HEK293 (cell line): Measurements from ENCODE around the gene NCEH1.
A peak's percentile ranks its signal among the peaks of the same experiment; 100 is the strongest.

Source experiments
- CTCF ChIA-PET: fragments of 350-600 bp; formaldehyde crosslinking; extraction: SDS; loops from one replicate; lab custom pipeline; 2021; ENCODE audit warnings: antibody characterized with exemption; lab: Yijun Ruan, JAX
- POLR2A ChIA-PET: fragments of 300-600 bp; formaldehyde crosslinking; extraction: SDS; loops from one replicate; lab custom pipeline; 2020; ENCODE audit warnings: antibody characterized with exemption, inconsistent platforms; lab: Yijun Ruan, JAX
- H3K27ac ChIP-seq: fragments of 200-500 bp; sonication (Bioruptor generic); 2 replicates; pipeline ENCODE4 v1.5.1; 2014; ENCODE audit warnings: low read depth, low read length, control low read depth, inconsistent platforms; ENCODE audit errors: extremely low read depth
- H3K36me3 ChIP-seq, 2 experiments: fragments of 200-500 bp in 1 of 2; sonication (Bioruptor generic) in 1 of 2; 1 replicate in 1 of 2; 2 replicates in 1 of 2; pipeline ENCODE4 v1.5.1; 2014 to 2017; ENCODE audit warnings: inconsistent platforms in 2 of 2, low read length in 2 of 2; ENCODE audit not compliant: control insufficient read depth in 2 of 2, insufficient read depth in 1 of 2
- H3K4me1 ChIP-seq: fragments of 200-500 bp; sonication (Bioruptor generic); 2 replicates; pipeline ENCODE4 v1.5.1; 2014; ENCODE audit warnings: mild to moderate bottlenecking, low read length, inconsistent platforms; ENCODE audit not compliant: control insufficient read depth, insufficient read depth
- H3K4me3 ChIP-seq: 2 replicates; pipeline ENCODE4 v1.5.1; 2011; ENCODE audit warnings: low read depth, mild to moderate bottlenecking, control low read depth, low read length, moderate library complexity
- H3K9me3 ChIP-seq: fragments of 200-500 bp; sonication (Bioruptor generic); 2 replicates; pipeline ENCODE4 v1.5.1; 2014; ENCODE audit warnings: low read depth, low read length, inconsistent platforms; ENCODE audit not compliant: control insufficient read depth, insufficient read depth
- SETDB1 ChIP-seq: IDR thresholded peaks from one replicate; pipeline ENCODE4 v1.6.1; 2017; ENCODE audit warnings: mild to moderate bottlenecking, low read length, moderate library complexity, mixed read lengths; ENCODE audit not compliant: insufficient read length
- ZBTB8A ChIP-seq: fragments of 450-650 bp; formaldehyde crosslinking; IDR thresholded peaks from 2 replicates; pipeline ENCODE4 v1.5.1; 2016; ENCODE audit warnings: missing biosample characterization, missing genetic modification characterization
- ZNF521 ChIP-seq: fragments of 450-650 bp; formaldehyde crosslinking; IDR thresholded peaks from 2 replicates; pipeline ENCODE4 v1.5.1; 2017; ENCODE audit warnings: missing biosample characterization, mild to moderate bottlenecking, missing genetic modification characterization
- ZNF654 ChIP-seq: fragments of 450-650 bp; formaldehyde crosslinking; IDR thresholded peaks from 2 replicates; pipeline ENCODE4 v1.5.1; 2016; ENCODE audit warnings: low read depth, missing biosample characterization, missing genetic modification characterization
- ZNF707 ChIP-seq: fragments of 450-650 bp; formaldehyde crosslinking; IDR thresholded peaks from 2 replicates; pipeline ENCODE4 v1.5.1; 2016; ENCODE audit warnings: missing biosample characterization, missing genetic modification characterization
- TF ChIP-seq, protein P1 (sequence below): fragments of 450-650 bp; formaldehyde crosslinking; conservative IDR thresholded peaks from 2 replicates; pipeline ENCODE4 v1.5.1; 2016; ENCODE audit warnings: low read depth, missing biosample characterization, missing genetic modification characterization
- TF ChIP-seq, protein P2 (sequence below): fragments of 450-650 bp; formaldehyde crosslinking; IDR thresholded peaks from 2 replicates; pipeline ENCODE4 v1.5.1; 2016; ENCODE audit warnings: missing biosample characterization, missing genetic modification characterization
- TF ChIP-seq, protein P3 (sequence below): fragments of 450-650 bp; formaldehyde crosslinking; IDR thresholded peaks from 2 replicates; pipeline ENCODE4 v1.5.1; 2016; ENCODE audit warnings: missing biosample characterization, missing genetic modification characterization, borderline replicate concordance
- TF ChIP-seq, protein P4 (sequence below): fragments of 450-650 bp; formaldehyde crosslinking; IDR thresholded peaks from 2 replicates; pipeline ENCODE4 v1.5.1; 2016; ENCODE audit warnings: missing biosample characterization, missing genetic modification characterization, borderline replicate concordance

NCEH1 gene

DNA sequence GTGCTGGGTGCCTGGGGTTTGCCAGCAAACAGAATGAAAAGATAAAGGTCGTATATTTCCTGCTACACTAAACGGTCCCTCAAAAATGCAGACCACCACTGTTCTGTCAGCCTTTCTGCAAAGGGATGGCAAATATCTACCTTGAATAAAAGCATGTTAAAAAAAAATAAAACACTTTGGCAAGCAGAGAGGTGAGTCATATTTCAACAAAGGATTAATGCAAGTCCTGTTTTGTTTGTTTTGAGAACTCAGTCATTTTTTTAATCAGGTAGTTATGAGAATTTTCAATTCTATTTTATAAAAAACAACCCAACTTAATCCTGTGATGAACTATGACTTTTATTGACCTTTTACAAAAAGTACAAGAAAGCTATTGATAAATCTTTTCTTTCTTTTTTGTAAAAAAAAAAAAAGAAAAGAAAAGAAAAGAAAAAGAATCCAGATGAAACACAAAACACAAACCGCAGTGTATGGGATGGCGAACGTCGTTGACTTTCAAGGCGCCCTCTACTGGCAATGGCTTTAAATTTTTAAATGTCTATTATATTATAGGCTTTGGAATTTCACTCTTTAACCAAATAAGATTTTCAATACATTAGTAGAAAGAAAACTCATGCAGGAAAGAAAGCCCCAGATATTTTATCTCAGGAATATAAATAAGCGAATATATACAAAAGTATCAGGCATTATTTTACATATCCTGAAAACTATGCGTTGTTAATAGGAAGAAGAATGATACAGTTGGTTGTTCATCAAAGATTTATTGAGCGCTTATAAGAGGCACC lies 87.8 kb downstream of the NCEH1 start:
- Histone ChIP-seq H3K27ac (no peak overlapping the region), H3K9me3 (no peaks in the 10 kb centered on the region), H3K36me3 (no peaks in the 10 kb centered on the region), H3K4me1 (no peaks in the 10 kb centered on the region), H3K4me3 (no peak overlapping the region)
- ChIA-PET POLR2A (interaction anchor here (0.6 kb wide), 1 partner anchor 794 kb away, joined by 3 read pairs; no protein-coding TSS in a partner anchor), CTCF (interaction anchor here (0.6 to 1.2 kb wide), 13 partner anchors 15 to 1662 kb away, joined by 3 to 8 read pairs (median 3); no protein-coding TSS in a partner anchor)
- TF ChIP-seq, protein P1, sequence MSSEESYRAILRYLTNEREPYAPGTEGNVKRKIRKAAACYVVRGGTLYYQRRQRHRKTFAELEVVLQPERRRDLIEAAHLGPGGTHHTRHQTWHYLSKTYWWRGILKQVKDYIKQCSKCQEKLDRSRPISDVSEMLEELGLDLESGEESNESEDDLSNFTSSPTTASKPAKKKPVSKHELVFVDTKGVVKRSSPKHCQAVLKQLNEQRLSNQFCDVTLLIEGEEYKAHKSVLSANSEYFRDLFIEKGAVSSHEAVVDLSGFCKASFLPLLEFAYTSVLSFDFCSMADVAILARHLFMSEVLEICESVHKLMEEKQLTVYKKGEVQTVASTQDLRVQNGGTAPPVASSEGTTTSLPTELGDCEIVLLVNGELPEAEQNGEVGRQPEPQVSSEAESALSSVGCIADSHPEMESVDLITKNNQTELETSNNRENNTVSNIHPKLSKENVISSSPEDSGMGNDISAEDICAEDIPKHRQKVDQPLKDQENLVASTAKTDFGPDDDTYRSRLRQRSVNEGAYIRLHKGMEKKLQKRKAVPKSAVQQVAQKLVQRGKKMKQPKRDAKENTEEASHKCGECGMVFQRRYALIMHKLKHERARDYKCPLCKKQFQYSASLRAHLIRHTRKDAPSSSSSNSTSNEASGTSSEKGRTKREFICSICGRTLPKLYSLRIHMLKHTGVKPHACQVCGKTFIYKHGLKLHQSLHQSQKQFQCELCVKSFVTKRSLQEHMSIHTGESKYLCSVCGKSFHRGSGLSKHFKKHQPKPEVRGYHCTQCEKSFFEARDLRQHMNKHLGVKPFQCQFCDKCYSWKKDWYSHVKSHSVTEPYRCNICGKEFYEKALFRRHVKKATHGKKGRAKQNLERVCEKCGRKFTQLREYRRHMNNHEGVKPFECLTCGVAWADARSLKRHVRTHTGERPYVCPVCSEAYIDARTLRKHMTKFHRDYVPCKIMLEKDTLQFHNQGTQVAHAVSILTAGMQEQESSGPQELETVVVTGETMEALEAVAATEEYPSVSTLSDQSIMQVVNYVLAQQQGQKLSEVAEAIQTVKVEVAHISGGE (tag by site-specific recombination), result no peak
- TF ChIP-seq, protein P2, sequence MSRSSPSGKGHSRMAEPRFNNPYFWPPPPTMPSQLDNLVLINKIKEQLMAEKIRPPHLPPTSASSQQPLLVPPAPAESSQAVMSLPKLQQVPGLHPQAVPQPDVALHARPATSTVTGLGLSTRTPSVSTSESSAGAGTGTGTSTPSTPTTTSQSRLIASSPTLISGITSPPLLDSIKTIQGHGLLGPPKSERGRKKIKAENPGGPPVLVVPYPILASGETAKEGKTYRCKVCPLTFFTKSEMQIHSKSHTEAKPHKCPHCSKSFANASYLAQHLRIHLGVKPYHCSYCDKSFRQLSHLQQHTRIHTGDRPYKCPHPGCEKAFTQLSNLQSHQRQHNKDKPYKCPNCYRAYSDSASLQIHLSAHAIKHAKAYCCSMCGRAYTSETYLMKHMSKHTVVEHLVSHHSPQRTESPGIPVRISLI (tag by site-specific recombination), result peak; percentile 67; the same call in 1 of the 2 replicates
- TF ChIP-seq ZNF654 (tag by site-specific recombination), result peak; percentile 19; the same call in 1 of the 2 replicates
- no peak for TF ChIP-seq SETDB1
- no peak for TF ChIP-seq ZNF707 (tag by site-specific recombination)

DNA sequence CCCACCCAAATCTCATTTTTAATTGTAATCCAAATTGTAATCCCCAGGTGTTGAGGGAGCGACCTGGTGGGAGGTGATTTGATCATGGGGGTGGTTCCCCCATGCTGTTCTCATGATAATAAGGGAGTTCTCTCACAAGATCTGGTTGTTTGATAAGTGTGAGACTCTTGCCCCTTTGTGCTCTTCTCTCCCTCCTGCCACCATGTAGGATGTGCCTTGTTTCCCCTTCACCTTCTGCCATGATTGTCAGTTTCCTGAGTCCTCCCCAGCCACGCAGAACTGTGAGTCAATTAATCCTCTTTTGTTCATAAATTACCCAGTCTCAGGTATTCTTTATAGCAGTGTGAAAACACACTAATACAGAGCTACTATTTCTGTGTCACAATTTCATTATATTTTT lies 88.7 kb downstream of the NCEH1 start:
- no peak overlapping the region for H3K27ac ChIP-seq
- H3K9me3 ChIP-seq, result no peaks in the 10 kb centered on the region
- TF ChIP-seq, protein P3, sequence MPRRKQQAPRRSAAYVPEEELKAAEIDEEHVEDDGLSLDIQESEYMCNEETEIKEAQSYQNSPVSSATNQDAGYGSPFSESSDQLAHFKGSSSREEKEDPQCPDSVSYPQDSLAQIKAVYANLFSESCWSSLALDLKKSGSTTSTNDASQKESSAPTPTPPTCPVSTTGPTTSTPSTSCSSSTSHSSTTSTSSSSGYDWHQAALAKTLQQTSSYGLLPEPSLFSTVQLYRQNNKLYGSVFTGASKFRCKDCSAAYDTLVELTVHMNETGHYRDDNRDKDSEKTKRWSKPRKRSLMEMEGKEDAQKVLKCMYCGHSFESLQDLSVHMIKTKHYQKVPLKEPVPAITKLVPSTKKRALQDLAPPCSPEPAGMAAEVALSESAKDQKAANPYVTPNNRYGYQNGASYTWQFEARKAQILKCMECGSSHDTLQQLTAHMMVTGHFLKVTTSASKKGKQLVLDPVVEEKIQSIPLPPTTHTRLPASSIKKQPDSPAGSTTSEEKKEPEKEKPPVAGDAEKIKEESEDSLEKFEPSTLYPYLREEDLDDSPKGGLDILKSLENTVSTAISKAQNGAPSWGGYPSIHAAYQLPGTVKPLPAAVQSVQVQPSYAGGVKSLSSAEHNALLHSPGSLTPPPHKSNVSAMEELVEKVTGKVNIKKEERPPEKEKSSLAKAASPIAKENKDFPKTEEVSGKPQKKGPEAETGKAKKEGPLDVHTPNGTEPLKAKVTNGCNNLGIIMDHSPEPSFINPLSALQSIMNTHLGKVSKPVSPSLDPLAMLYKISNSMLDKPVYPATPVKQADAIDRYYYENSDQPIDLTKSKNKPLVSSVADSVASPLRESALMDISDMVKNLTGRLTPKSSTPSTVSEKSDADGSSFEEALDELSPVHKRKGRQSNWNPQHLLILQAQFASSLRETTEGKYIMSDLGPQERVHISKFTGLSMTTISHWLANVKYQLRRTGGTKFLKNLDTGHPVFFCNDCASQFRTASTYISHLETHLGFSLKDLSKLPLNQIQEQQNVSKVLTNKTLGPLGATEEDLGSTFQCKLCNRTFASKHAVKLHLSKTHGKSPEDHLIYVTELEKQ (tag by site-specific recombination), result no peak
- TF ChIP-seq ZBTB8A (tag by site-specific recombination) (no peak), ZNF521 (tag by site-specific recombination) (no peak)
- TF ChIP-seq, protein P4, sequence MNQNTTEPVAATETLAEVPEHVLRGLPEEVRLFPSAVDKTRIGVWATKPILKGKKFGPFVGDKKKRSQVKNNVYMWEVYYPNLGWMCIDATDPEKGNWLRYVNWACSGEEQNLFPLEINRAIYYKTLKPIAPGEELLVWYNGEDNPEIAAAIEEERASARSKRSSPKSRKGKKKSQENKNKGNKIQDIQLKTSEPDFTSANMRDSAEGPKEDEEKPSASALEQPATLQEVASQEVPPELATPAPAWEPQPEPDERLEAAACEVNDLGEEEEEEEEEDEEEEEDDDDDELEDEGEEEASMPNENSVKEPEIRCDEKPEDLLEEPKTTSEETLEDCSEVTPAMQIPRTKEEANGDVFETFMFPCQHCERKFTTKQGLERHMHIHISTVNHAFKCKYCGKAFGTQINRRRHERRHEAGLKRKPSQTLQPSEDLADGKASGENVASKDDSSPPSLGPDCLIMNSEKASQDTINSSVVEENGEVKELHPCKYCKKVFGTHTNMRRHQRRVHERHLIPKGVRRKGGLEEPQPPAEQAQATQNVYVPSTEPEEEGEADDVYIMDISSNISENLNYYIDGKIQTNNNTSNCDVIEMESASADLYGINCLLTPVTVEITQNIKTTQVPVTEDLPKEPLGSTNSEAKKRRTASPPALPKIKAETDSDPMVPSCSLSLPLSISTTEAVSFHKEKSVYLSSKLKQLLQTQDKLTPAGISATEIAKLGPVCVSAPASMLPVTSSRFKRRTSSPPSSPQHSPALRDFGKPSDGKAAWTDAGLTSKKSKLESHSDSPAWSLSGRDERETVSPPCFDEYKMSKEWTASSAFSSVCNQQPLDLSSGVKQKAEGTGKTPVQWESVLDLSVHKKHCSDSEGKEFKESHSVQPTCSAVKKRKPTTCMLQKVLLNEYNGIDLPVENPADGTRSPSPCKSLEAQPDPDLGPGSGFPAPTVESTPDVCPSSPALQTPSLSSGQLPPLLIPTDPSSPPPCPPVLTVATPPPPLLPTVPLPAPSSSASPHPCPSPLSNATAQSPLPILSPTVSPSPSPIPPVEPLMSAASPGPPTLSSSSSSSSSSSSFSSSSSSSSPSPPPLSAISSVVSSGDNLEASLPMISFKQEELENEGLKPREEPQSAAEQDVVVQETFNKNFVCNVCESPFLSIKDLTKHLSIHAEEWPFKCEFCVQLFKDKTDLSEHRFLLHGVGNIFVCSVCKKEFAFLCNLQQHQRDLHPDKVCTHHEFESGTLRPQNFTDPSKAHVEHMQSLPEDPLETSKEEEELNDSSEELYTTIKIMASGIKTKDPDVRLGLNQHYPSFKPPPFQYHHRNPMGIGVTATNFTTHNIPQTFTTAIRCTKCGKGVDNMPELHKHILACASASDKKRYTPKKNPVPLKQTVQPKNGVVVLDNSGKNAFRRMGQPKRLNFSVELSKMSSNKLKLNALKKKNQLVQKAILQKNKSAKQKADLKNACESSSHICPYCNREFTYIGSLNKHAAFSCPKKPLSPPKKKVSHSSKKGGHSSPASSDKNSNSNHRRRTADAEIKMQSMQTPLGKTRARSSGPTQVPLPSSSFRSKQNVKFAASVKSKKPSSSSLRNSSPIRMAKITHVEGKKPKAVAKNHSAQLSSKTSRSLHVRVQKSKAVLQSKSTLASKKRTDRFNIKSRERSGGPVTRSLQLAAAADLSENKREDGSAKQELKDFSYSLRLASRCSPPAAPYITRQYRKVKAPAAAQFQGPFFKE (tag by site-specific recombination), result no peak
- ChIA-PET POLR2A (no interaction called here), CTCF (interaction anchor here (0.6 to 1.8 kb wide), 6 partner anchors 10 to 1529 kb away, joined by 3 to 8 read pairs (median 4); no protein-coding TSS in a partner anchor)
- no peaks in the 10 kb centered on the region for H3K36me3 ChIP-seq
- no peaks in the 10 kb centered on the region for H3K4me1 ChIP-seq
- H3K4me3 ChIP-seq, result no peak overlapping the region
